HG03064 (cell line): ENCODE data around the gene HIGD1C.
"Not testable (repeated sequence)": the region's sequence is repeated elsewhere in the genome, so short reads cannot be mapped to it uniquely, and the experiment has no call there.

Experiments
- ATAC-seq: cut with Tn5 transposase; IDR thresholded peaks from one replicate; pipeline ENCODE4 v1.9.1; 2021; ENCODE audit warnings: low read depth; ENCODE audit not compliant: unreplicated experiment

Gene HIGD1C

GRCh38 chr12:50952510-50952909 is at the start of gene HIGD1C:
HIGD1C (plus strand) TSS chr12:50952544; CDS start chr12:50953999, 1,455 bp downstream.
- ATAC-seq = no peak

- ATAC-seq = not testable (repeated sequence)
Measured at GRCh38 chr12:50908479-50908878, 43.9 kb upstream of the HIGD1C start.

- not testable (repeated sequence) for ATAC-seq
Measured at GRCh38 chr12:50912361-50912760, 40.0 kb upstream of the HIGD1C start.

GRCh38 chr12:50913224-50913623 is 39.1 kb upstream of the HIGD1C start:
- no peak for ATAC-seq

- no peak for ATAC-seq
Measured at GRCh38 chr12:50914872-50915484, 37.4 kb upstream of the HIGD1C start.

- no peak for ATAC-seq
Measured at GRCh38 chr12:50916292-50916691, 36.1 kb upstream of the HIGD1C start.

GRCh38 chr12:50918584-50919316 is 33.6 kb upstream of the HIGD1C start:
- ATAC-seq = no peak

GRCh38 chr12:50922820-50923219 is 29.5 kb upstream of the HIGD1C start:
- ATAC-seq = no peak

GRCh38 chr12:50923361-50924130 is 28.8 kb upstream of the HIGD1C start:
- no peak for ATAC-seq

GRCh38 chr12:50924131-50924438 is 28.3 kb upstream of the HIGD1C start:
- no peak for ATAC-seq

GRCh38 chr12:50924439-50925341 is 27.7 kb upstream of the HIGD1C start:
- peak; percentile 74 for ATAC-seq

- ATAC-seq = no peak
Measured at GRCh38 chr12:50925342-50925651, 27.0 kb upstream of the HIGD1C start.

- ATAC-seq = no peak
Measured at GRCh38 chr12:50925920-50926319, 26.4 kb upstream of the HIGD1C start.

- ATAC-seq = no peak
Measured at GRCh38 chr12:50926415-50926814, 25.9 kb upstream of the HIGD1C start.

- not testable (repeated sequence) for ATAC-seq
Measured at GRCh38 chr12:50926932-50927331, 25.4 kb upstream of the HIGD1C start.

- ATAC-seq = no peak
Measured at GRCh38 chr12:50927356-50927755, 25.0 kb upstream of the HIGD1C start.

- no peak for ATAC-seq
Measured at GRCh38 chr12:50927766-50928224, 24.5 kb upstream of the HIGD1C start.

- no peak for ATAC-seq
Measured at GRCh38 chr12:50928392-50928791, 24.0 kb upstream of the HIGD1C start.

GRCh38 chr12:50929831-50930230 is 22.5 kb upstream of the HIGD1C start:
- ATAC-seq = no peak

- ATAC-seq = not testable (repeated sequence)
Measured at GRCh38 chr12:50930477-50930876, 21.9 kb upstream of the HIGD1C start.
